Loucy (cell line): Measurements from ENCODE around the gene SUPT6H.
"Not testable (repeated sequence)": the region's sequence is repeated elsewhere in the genome, so short reads cannot be mapped to it uniquely, and the experiment has no call there.

Source experiments
- CTCF ChIP-seq: fragments of 200-600 bp; sonication (generic); conservative IDR thresholded peaks from 2 replicates; pipeline ENCODE4 v1.5.1; 2014; ENCODE audit warnings: mild to moderate bottlenecking, antibody characterized with exemption, low read length
- EZH2phosphoT487 ChIP-seq: fragments of 200-600 bp; IDR thresholded peaks from 2 replicates; pipeline ENCODE4 v1.6.1; 2018; ENCODE audit warnings: antibody characterized with exemption, mild to moderate bottlenecking, moderate library complexity, borderline replicate concordance

- not testable (repeated sequence) for TF ChIP-seq CTCF, EZH2phosphoT487
Measured at GRCh38 chr17:28723836-28724499, 62.0 kb downstream of the SUPT6H start.
